Measurements from ENCODE around the gene FCGR3B. TPM values are rescaled to one million over a fixed set of nuclear protein-coding genes. Genes with fewer than 3 reads are reported as not detected.
"Not testable (repeated sequence)": the region's sequence is repeated elsewhere in the genome, so short reads cannot be mapped to it uniquely, and the experiment has no call there.

Gene FCGR3B
- total RNA-seq, 1 experiment from 2014 or later = not detected

GRCh38 chr1:161605762-161606540 lies 25.0 kb downstream of the FCGR3B start:
- POLR2A ChIA-PET; intact Hi-C loops (cut with micrococcal nuclease): not testable (repeated sequence)

GRCh38 chr1:161605024-161605423 lies 26.0 kb downstream of the FCGR3B start:
- DNase-seq (ENCODE audit: unreplicated experiment); CTCF ChIA-PET: not testable (repeated sequence)

More at GRCh38 chr1:161605762-161606540, 25.0 kb downstream of the FCGR3B start:
- H3K36me3 Mint-ChIP-seq (ENCODE audit: insufficient read depth, unreplicated experiment); DNase-seq (ENCODE audit: unreplicated experiment); H3K27ac Mint-ChIP-seq (ENCODE audit: low read depth, unreplicated experiment); CTCF ChIA-PET; H3K9me3 Mint-ChIP-seq (ENCODE audit: unreplicated experiment); BruUV-seq (replicated peaks); H3K4me1 Mint-ChIP-seq (ENCODE audit: insufficient read depth, unreplicated experiment); H3K27me3 Mint-ChIP-seq (ENCODE audit: insufficient read depth, unreplicated experiment); H3K4me3 Mint-ChIP-seq (ENCODE audit: unreplicated experiment): not testable (repeated sequence)

DNA sequence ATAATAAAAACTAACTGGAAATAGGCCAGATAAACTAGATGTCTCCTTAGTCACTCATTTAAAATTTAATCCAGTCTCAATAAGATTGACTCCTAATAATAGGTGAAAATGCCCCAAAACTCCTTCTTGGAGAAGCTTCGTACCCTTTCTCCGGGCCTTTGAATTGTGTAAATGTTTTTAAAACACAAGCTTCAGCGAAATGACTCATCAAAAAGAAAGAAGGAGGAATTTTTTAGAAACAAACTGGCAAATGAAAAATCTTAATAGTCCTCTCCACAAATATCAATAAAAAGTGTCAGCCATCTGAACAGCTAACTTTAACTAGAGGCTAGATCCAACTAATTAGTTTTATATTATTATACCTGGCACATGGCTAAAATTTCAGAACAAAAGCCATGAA lies 33.9 kb downstream of the FCGR3B start:
- POLR2A ChIA-PET; H3K4me1 Mint-ChIP-seq (ENCODE audit: insufficient read depth, unreplicated experiment); DNase-seq (ENCODE audit: unreplicated experiment); BruUV-seq (replicated peaks); H3K36me3 Mint-ChIP-seq (ENCODE audit: insufficient read depth, unreplicated experiment); H3K27me3 Mint-ChIP-seq (ENCODE audit: insufficient read depth, unreplicated experiment); H3K4me3 Mint-ChIP-seq (ENCODE audit: unreplicated experiment); CTCF ChIA-PET; H3K9me3 Mint-ChIP-seq (ENCODE audit: unreplicated experiment); H3K27ac Mint-ChIP-seq (ENCODE audit: low read depth, unreplicated experiment); intact Hi-C loops (cut with micrococcal nuclease): not testable (repeated sequence)

More at GRCh38 chr1:161605024-161605423, 26.0 kb downstream of the FCGR3B start:
- POLR2A ChIA-PET; BruUV-seq (replicated peaks); H3K4me3 Mint-ChIP-seq (ENCODE audit: unreplicated experiment); H3K27ac Mint-ChIP-seq (ENCODE audit: low read depth, unreplicated experiment); H3K27me3 Mint-ChIP-seq (ENCODE audit: insufficient read depth, unreplicated experiment); H3K9me3 Mint-ChIP-seq (ENCODE audit: unreplicated experiment); intact Hi-C loops (cut with micrococcal nuclease); H3K36me3 Mint-ChIP-seq (ENCODE audit: insufficient read depth, unreplicated experiment); H3K4me1 Mint-ChIP-seq (ENCODE audit: insufficient read depth, unreplicated experiment): not testable (repeated sequence)

DNA sequence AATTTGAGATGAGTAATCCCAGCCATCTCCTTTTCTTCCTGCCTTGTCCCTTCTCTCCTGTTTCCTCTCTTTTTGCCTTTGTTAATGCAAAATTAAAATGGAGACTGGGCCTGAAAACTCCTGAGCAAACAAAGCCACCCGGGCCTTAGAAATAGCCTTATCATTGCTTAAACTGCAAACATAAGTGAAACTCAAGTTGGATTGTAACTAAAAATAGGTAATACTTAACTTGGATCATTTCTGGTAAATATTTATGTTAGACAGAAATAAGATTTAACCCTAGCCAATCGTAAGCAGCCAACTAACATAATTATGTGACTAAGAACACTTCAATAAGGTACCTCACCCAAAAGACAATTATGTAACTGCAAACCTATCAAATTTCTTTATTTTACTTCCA lies 35.4 kb downstream of the FCGR3B start:
- H3K4me3 Mint-ChIP-seq (ENCODE audit: unreplicated experiment); H3K36me3 Mint-ChIP-seq (ENCODE audit: insufficient read depth, unreplicated experiment); DNase-seq (ENCODE audit: unreplicated experiment); POLR2A ChIA-PET; H3K27ac Mint-ChIP-seq (ENCODE audit: low read depth, unreplicated experiment); H3K4me1 Mint-ChIP-seq (ENCODE audit: insufficient read depth, unreplicated experiment); H3K9me3 Mint-ChIP-seq (ENCODE audit: unreplicated experiment); intact Hi-C loops (cut with micrococcal nuclease); CTCF ChIA-PET; BruUV-seq (replicated peaks); H3K27me3 Mint-ChIP-seq (ENCODE audit: insufficient read depth, unreplicated experiment): not testable (repeated sequence)

- BruUV-seq (replicated peaks); CTCF ChIA-PET; H3K36me3 Mint-ChIP-seq (ENCODE audit: insufficient read depth, unreplicated experiment); H3K4me3 Mint-ChIP-seq (ENCODE audit: unreplicated experiment); POLR2A ChIA-PET; H3K4me1 Mint-ChIP-seq (ENCODE audit: insufficient read depth, unreplicated experiment); DNase-seq (ENCODE audit: unreplicated experiment); H3K27me3 Mint-ChIP-seq (ENCODE audit: insufficient read depth, unreplicated experiment); intact Hi-C loops (cut with micrococcal nuclease); H3K27ac Mint-ChIP-seq (ENCODE audit: low read depth, unreplicated experiment); H3K9me3 Mint-ChIP-seq (ENCODE audit: unreplicated experiment): not testable (repeated sequence)
These were observed 35.8 kb downstream of the FCGR3B start for GRCh38 chr1:161595173-161595572.

- H3K4me3 Mint-ChIP-seq (ENCODE audit: unreplicated experiment); POLR2A ChIA-PET; DNase-seq (ENCODE audit: unreplicated experiment); H3K27ac Mint-ChIP-seq (ENCODE audit: low read depth, unreplicated experiment); BruUV-seq (replicated peaks); H3K36me3 Mint-ChIP-seq (ENCODE audit: insufficient read depth, unreplicated experiment); CTCF ChIA-PET; H3K9me3 Mint-ChIP-seq (ENCODE audit: unreplicated experiment); H3K27me3 Mint-ChIP-seq (ENCODE audit: insufficient read depth, unreplicated experiment); intact Hi-C loops (cut with micrococcal nuclease); H3K4me1 Mint-ChIP-seq (ENCODE audit: insufficient read depth, unreplicated experiment): not testable (repeated sequence)
These were observed 36.5 kb downstream of the FCGR3B start for GRCh38 chr1:161594269-161594984.

DNA sequence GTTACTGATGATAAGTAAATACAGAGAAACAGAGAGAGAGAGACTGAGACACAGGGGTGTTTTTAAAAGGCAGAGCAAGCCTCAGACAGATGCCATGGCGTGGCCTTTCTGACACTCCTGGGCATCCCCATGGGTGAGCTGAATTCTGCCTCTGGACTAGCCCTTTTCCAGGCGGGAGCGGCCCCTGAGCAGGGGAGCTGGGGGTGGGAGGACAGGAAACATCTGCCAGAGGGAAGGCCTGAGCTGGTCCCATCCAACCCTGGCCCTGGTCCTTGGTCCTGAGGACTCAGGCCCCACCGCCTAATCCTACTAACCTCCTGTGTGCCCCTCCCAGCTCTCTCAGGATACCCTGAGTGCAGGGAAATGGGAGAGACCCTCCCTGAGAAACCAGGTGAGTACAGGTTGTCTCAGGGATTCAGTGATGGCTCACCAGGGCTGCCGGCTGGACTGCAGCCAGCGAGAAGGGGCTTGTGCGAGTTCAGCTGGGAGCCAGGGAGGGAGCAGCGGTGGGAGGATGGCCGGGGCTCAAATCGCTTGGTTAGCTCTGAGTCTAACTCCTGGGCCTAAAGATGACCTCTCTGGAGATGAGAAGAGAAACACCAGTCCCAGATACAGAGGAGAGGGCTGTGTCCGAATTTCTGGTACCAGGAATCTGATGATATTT lies 37.8 kb downstream of the FCGR3B start:
- BruUV-seq (replicated peaks); H3K9me3 Mint-ChIP-seq (ENCODE audit: unreplicated experiment); intact Hi-C loops (cut with micrococcal nuclease); POLR2A ChIA-PET; H3K36me3 Mint-ChIP-seq (ENCODE audit: insufficient read depth, unreplicated experiment); DNase-seq (ENCODE audit: unreplicated experiment); H3K4me3 Mint-ChIP-seq (ENCODE audit: unreplicated experiment); H3K4me1 Mint-ChIP-seq (ENCODE audit: insufficient read depth, unreplicated experiment); H3K27me3 Mint-ChIP-seq (ENCODE audit: insufficient read depth, unreplicated experiment); CTCF ChIA-PET; H3K27ac Mint-ChIP-seq (ENCODE audit: low read depth, unreplicated experiment): not testable (repeated sequence)

GRCh38 chr1:161592586-161592985 lies 38.4 kb downstream of the FCGR3B start:
- BruUV-seq (replicated peaks); H3K27ac Mint-ChIP-seq (ENCODE audit: low read depth, unreplicated experiment); intact Hi-C loops (cut with micrococcal nuclease); H3K4me3 Mint-ChIP-seq (ENCODE audit: unreplicated experiment); H3K4me1 Mint-ChIP-seq (ENCODE audit: insufficient read depth, unreplicated experiment); DNase-seq (ENCODE audit: unreplicated experiment); H3K27me3 Mint-ChIP-seq (ENCODE audit: insufficient read depth, unreplicated experiment); CTCF ChIA-PET; POLR2A ChIA-PET; H3K9me3 Mint-ChIP-seq (ENCODE audit: unreplicated experiment); H3K36me3 Mint-ChIP-seq (ENCODE audit: insufficient read depth, unreplicated experiment): not testable (repeated sequence)

DNA sequence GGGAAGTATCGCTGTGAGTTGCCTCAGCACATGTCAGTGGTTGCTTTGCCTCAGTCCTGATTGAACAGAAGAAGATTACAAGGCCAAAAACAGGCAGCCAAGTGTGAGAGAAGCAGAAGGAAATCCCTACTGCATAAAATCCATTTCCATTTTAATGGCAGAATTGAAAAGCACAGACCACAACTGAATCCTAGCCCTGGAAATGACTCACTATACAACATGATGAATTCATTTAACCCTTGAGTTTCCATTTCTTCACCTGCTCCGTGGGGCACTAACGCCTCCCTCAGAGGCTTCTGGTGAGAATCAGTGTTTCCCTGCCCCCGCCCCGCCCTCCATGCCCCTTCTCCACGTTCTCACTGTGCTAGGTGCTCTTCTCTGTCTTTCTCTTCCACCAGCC lies 41.1 kb downstream of the FCGR3B start:
- POLR2A ChIA-PET; H3K36me3 Mint-ChIP-seq (ENCODE audit: insufficient read depth, unreplicated experiment); BruUV-seq (replicated peaks); H3K27me3 Mint-ChIP-seq (ENCODE audit: insufficient read depth, unreplicated experiment); H3K4me1 Mint-ChIP-seq (ENCODE audit: insufficient read depth, unreplicated experiment); H3K27ac Mint-ChIP-seq (ENCODE audit: low read depth, unreplicated experiment); intact Hi-C loops (cut with micrococcal nuclease); CTCF ChIA-PET; DNase-seq (ENCODE audit: unreplicated experiment); H3K4me3 Mint-ChIP-seq (ENCODE audit: unreplicated experiment); H3K9me3 Mint-ChIP-seq (ENCODE audit: unreplicated experiment): not testable (repeated sequence)

All from MCF 10A (cell line).